ENCODE measurements around the gene PPP2R5C.

Gene PPP2R5C

GRCh38 chr14:101845496-101845895, 84.0 kb downstream of the PPP2R5C start:
- no peak for TF ChIP-seq REST (IDR thresholded peaks at IDR 0.05; ENCODE audit: low read depth)
- TF ChIP-seq ZBTB7A (IDR thresholded peaks at IDR 0.05; ENCODE audit: low read depth): no peak
- TF ChIP-seq USF1 (IDR thresholded peaks at IDR 0.05): no peak
- no peak for TF ChIP-seq EP300 (IDR thresholded peaks at IDR 0.05; ENCODE audit: borderline replicate concordance)
- TF ChIP-seq EGR1 (IDR thresholded peaks at IDR 0.05): no peak
- TF ChIP-seq TCF12 (IDR thresholded peaks at IDR 0.05; ENCODE audit: low read depth): no peak
- no peak for TF ChIP-seq TAF1 (IDR thresholded peaks at IDR 0.05; ENCODE audit: low read depth)
- TF ChIP-seq MAX (IDR thresholded peaks at IDR 0.05): no peak
- TF ChIP-seq TEAD4 (IDR thresholded peaks at IDR 0.05): no peak
- no peak for TF ChIP-seq YY1 (IDR thresholded peaks at IDR 0.05; ENCODE audit: low read depth)

- TF ChIP-seq MAX (IDR thresholded peaks at IDR 0.05) (no peak), ZBTB7A (IDR thresholded peaks at IDR 0.05; ENCODE audit: low read depth) (no peak), EGR1 (IDR thresholded peaks at IDR 0.05) (no peak), NFIC (IDR thresholded peaks at IDR 0.05) (no peak), FOXM1 (IDR thresholded peaks at IDR 0.05; ENCODE audit: borderline replicate concordance, low read depth) (no peak), TEAD4 (IDR thresholded peaks at IDR 0.05) (no peak), CREB1 (IDR thresholded peaks at IDR 0.05; ENCODE audit: low read depth) (no peak), RAD21 (IDR thresholded peaks at IDR 0.05; ENCODE audit: low read depth) (no peak), EP300 (IDR thresholded peaks at IDR 0.05; ENCODE audit: borderline replicate concordance) (no peak), TAF1 (IDR thresholded peaks at IDR 0.05; ENCODE audit: low read depth) (no peak), YY1 (IDR thresholded peaks at IDR 0.05; ENCODE audit: low read depth) (no peak), USF1 (IDR thresholded peaks at IDR 0.05) (no peak), REST (IDR thresholded peaks at IDR 0.05; ENCODE audit: low read depth) (no peak)
Measured at GRCh38 chr14:101845896-101846295, 84.4 kb downstream of the PPP2R5C start.

- TF ChIP-seq ZBTB7A (IDR thresholded peaks at IDR 0.05; ENCODE audit: low read depth): no peak
- TF ChIP-seq RAD21 (IDR thresholded peaks at IDR 0.05; ENCODE audit: low read depth): no peak
- TF ChIP-seq YY1 (IDR thresholded peaks at IDR 0.05; ENCODE audit: low read depth): no peak
- TF ChIP-seq MAX (IDR thresholded peaks at IDR 0.05): no peak
- TF ChIP-seq USF1 (IDR thresholded peaks at IDR 0.05): no peak
- no peak for TF ChIP-seq NFIC (IDR thresholded peaks at IDR 0.05)
- TF ChIP-seq EGR1 (IDR thresholded peaks at IDR 0.05): no peak
- TF ChIP-seq EP300 (IDR thresholded peaks at IDR 0.05; ENCODE audit: borderline replicate concordance): no peak
- TF ChIP-seq REST (IDR thresholded peaks at IDR 0.05; ENCODE audit: low read depth): no peak
- no peak for TF ChIP-seq CREB1 (IDR thresholded peaks at IDR 0.05; ENCODE audit: low read depth)
- no peak for TF ChIP-seq CEBPB (IDR thresholded peaks at IDR 0.05)
- TF ChIP-seq FOXM1 (IDR thresholded peaks at IDR 0.05; ENCODE audit: borderline replicate concordance, low read depth): no peak
- no peak for TF ChIP-seq TCF12 (IDR thresholded peaks at IDR 0.05; ENCODE audit: low read depth)
Measured at GRCh38 chr14:101849125-101849524, 87.6 kb downstream of the PPP2R5C start.

GRCh38 chr14:101849640-101850039, 88.1 kb downstream of the PPP2R5C start:
- no peak for TF ChIP-seq YY1 (IDR thresholded peaks at IDR 0.05; ENCODE audit: low read depth)
- no peak for TF ChIP-seq CREB1 (IDR thresholded peaks at IDR 0.05; ENCODE audit: low read depth)
- TF ChIP-seq USF1 (IDR thresholded peaks at IDR 0.05): no peak
- no peak for TF ChIP-seq EP300 (IDR thresholded peaks at IDR 0.05; ENCODE audit: borderline replicate concordance)
- TF ChIP-seq REST (IDR thresholded peaks at IDR 0.05; ENCODE audit: low read depth): no peak
- TF ChIP-seq MAX (IDR thresholded peaks at IDR 0.05): no peak
- no peak for TF ChIP-seq RAD21 (IDR thresholded peaks at IDR 0.05; ENCODE audit: low read depth)
- TF ChIP-seq CEBPB (IDR thresholded peaks at IDR 0.05): no peak
- no peak for TF ChIP-seq NFIC (IDR thresholded peaks at IDR 0.05)
- TF ChIP-seq ZBTB7A (IDR thresholded peaks at IDR 0.05; ENCODE audit: low read depth): no peak
- TF ChIP-seq TAF1 (IDR thresholded peaks at IDR 0.05; ENCODE audit: low read depth): no peak
- no peak for TF ChIP-seq TEAD4 (IDR thresholded peaks at IDR 0.05)
- no peak for TF ChIP-seq FOXM1 (IDR thresholded peaks at IDR 0.05; ENCODE audit: borderline replicate concordance, low read depth)
- no peak for TF ChIP-seq EGR1 (IDR thresholded peaks at IDR 0.05)
